DOHH2 (cell line): ENCODE measurements around the gene GSAP.

Experiments
- CTCF ChIP-seq: fragments of 200-600 bp; sonication (generic); IDR thresholded peaks from one replicate; pipeline ENCODE4 v1.5.1; 2014; ENCODE audit warnings: antibody characterized with exemption, mild to moderate bottlenecking, low read depth, low read length; ENCODE audit not compliant: poor library complexity, severe bottlenecking
- EZH2phosphoT487 ChIP-seq: fragments of 200-600 bp; sonication (generic); IDR thresholded peaks from 2 replicates; pipeline ENCODE4 v1.6.1; 2017; ENCODE audit warnings: borderline replicate concordance, mild to moderate bottlenecking, antibody characterized with exemption, low read length, moderate library complexity, mixed read lengths

- TF ChIP-seq CTCF (no peak), EZH2phosphoT487 (no peak)
Measured at GRCh38 chr7:77378584-77378983, 37.6 kb downstream of the GSAP start.
